ENCODE data around the gene JMJD1C.

- TF ChIP-seq ATF2 (CRISPR knock-in tag; IDR thresholded peaks at IDR 0.05; ENCODE audit: borderline replicate concordance, low read depth) (no peak), CTCF (IDR thresholded peaks at IDR 0.05) (no peak), ZNF416 (CRISPR knock-in tag; IDR thresholded peaks at IDR 0.05) (no peak), HMGXB4 (CRISPR knock-in tag; IDR thresholded peaks at IDR 0.05) (no peak), SMAD4 (CRISPR knock-in tag; IDR thresholded peaks at IDR 0.05) (no peak), NR3C1 (CRISPR knock-in tag; conservative IDR thresholded peaks at IDR 0.05; ENCODE audit: low read depth) (no peak), NFYB (CRISPR knock-in tag; conservative IDR thresholded peaks at IDR 0.05; ENCODE audit: low read depth) (no peak), NR2C2 (CRISPR knock-in tag; IDR thresholded peaks at IDR 0.05) (no peak), FOXK1 (CRISPR knock-in tag; IDR thresholded peaks at IDR 0.05) (no peak), ELF4 (CRISPR knock-in tag; IDR thresholded peaks at IDR 0.05; ENCODE audit: low read depth) (no peak), MXD4 (CRISPR knock-in tag; IDR thresholded peaks at IDR 0.05; ENCODE audit: borderline replicate concordance) (no peak)
Observed at GRCh38 chr10:63375859-63376258, 89.9 kb downstream of the JMJD1C start.
